Astrocyte (in vitro differentiated cells and primary cell): ENCODE results near the gene CLEC4M. TPM values are rescaled to one million over a fixed set of nuclear protein-coding genes. Genes with fewer than 3 reads are reported as not detected.
A peak's percentile ranks its signal among the peaks of the same experiment; 100 is the strongest.

Source experiments
- DNase-seq: peaks from one replicate; pipeline ENCODE4 v3.0.0-alpha.2; 2010; ENCODE audit warnings: low read depth
- FAIRE-seq: peaks from 2 replicates; lab custom pipeline; 2011; peaks lifted over from hg19 to GRCh38; lab: Jason Lieb, UNC
- H2AFZ ChIP-seq: 2 replicates; pipeline ENCODE4 v1.6.0; 2012; ENCODE audit warnings: low read depth, low read length, inconsistent platforms
- H3K27ac ChIP-seq: 2 replicates; pipeline ENCODE4 v1.5.1; 2011; ENCODE audit warnings: low read depth, low read length, inconsistent platforms
- H3K27me3 ChIP-seq: 2 replicates; pipeline ENCODE4 v1.6.0; 2011; ENCODE audit warnings: low read length, inconsistent platforms; ENCODE audit not compliant: insufficient read depth
- H3K36me3 ChIP-seq: 2 replicates; pipeline ENCODE4 v1.5.1; 2011; ENCODE audit warnings: low read length, inconsistent platforms; ENCODE audit not compliant: insufficient read depth
- H3K4me1 ChIP-seq: 2 replicates; pipeline ENCODE4 v1.5.1; 2011; ENCODE audit warnings: low read length, inconsistent platforms; ENCODE audit not compliant: insufficient read depth
- H3K4me2 ChIP-seq: 2 replicates; pipeline ENCODE4 v1.6.0; 2012; ENCODE audit warnings: low read length, inconsistent platforms
- H3K4me3 ChIP-seq: 2 replicates; pipeline ENCODE4 v1.5.1; 2011; ENCODE audit warnings: low read depth, mild to moderate bottlenecking, low read length, inconsistent platforms; ENCODE audit not compliant: insufficient read depth
- H3K79me2 ChIP-seq: 2 replicates; pipeline ENCODE4 v1.6.0; 2012; ENCODE audit warnings: mild to moderate bottlenecking, low read length, inconsistent platforms; ENCODE audit not compliant: insufficient read depth
- H3K9ac ChIP-seq: 2 replicates; pipeline ENCODE4 v1.6.0; 2012; ENCODE audit warnings: mild to moderate bottlenecking, low read length, inconsistent platforms
- H3K9me3 ChIP-seq: 2 replicates; pipeline ENCODE4 v1.5.1; 2012; ENCODE audit warnings: low read depth, mild to moderate bottlenecking, low read length, inconsistent platforms; ENCODE audit not compliant: insufficient read depth
- H4K20me1 ChIP-seq: 2 replicates; pipeline ENCODE4 v1.6.0; 2012; ENCODE audit warnings: low read length, inconsistent platforms; ENCODE audit not compliant: insufficient read depth
- H3K27ac Mint-ChIP-seq: one replicate; pipeline ENCODE4 v1.8.0; 2021; ENCODE audit warnings: mild to moderate bottlenecking, mixed read lengths; ENCODE audit not compliant: unreplicated experiment
- H3K27me3 Mint-ChIP-seq: one replicate; pipeline ENCODE4 v1.8.0; 2021; ENCODE audit warnings: low read depth, mixed read lengths; ENCODE audit not compliant: unreplicated experiment
- H3K36me3 Mint-ChIP-seq: one replicate; pipeline ENCODE4 v1.8.0; 2021; ENCODE audit warnings: low read depth, mixed read lengths; ENCODE audit not compliant: unreplicated experiment
- H3K4me1 Mint-ChIP-seq: one replicate; pipeline ENCODE4 v1.8.0; 2021; ENCODE audit warnings: low read depth, mixed read lengths; ENCODE audit not compliant: unreplicated experiment
- H3K4me3 Mint-ChIP-seq: one replicate; pipeline ENCODE4 v1.8.0; 2021; ENCODE audit warnings: mild to moderate bottlenecking, moderate library complexity, mixed read lengths; ENCODE audit not compliant: unreplicated experiment
- H3K9me3 Mint-ChIP-seq: one replicate; pipeline ENCODE4 v1.8.0; 2021; ENCODE audit warnings: mild to moderate bottlenecking, mixed read lengths; ENCODE audit not compliant: unreplicated experiment
- CTCF ChIP-seq: IDR thresholded peaks from 2 replicates; pipeline ENCODE4 v1.5.1; 2011; ENCODE audit warnings: low read depth, mild to moderate bottlenecking, inconsistent platforms, low read length, moderate library complexity; ENCODE audit not compliant: insufficient read depth
- EZH2 ChIP-seq: IDR thresholded peaks from 2 replicates; pipeline ENCODE4 v1.6.1; 2012; ENCODE audit warnings: mild to moderate bottlenecking, low read length, inconsistent platforms; ENCODE audit not compliant: insufficient read depth
- total RNA-seq: library from RNA; stranded (reverse); gene quantifications from 2 replicates; pipeline ENCODE4 v1.2.1, GENCODE V29; 2021

Gene CLEC4M
- total RNA-seq, 1 donor from 2014 or later: not detected

GRCh38 chr19:7725791-7726190 lies 37.3 kb upstream of the CLEC4M start:
- H3K9ac ChIP-seq: no peak overlapping the region
- peaks cover 65% of the 10 kb centered on the region for H3K27me3 Mint-ChIP-seq

GRCh38 chr19:7729211-7729610 lies 33.8 kb upstream of the CLEC4M start:
- Mint-ChIP-seq H3K27ac (no peak overlapping the region), H3K4me3 (no peak overlapping the region), H3K36me3 (no peaks in the 10 kb centered on the region), H3K9me3 (peaks cover 5% of the 10 kb centered on the region), H3K27me3 (peaks cover 64% of the 10 kb centered on the region), H3K4me1 (no peaks in the 10 kb centered on the region)
- Histone ChIP-seq H3K27ac (no peak overlapping the region), H3K4me2 (no peak overlapping the region), H2AFZ (no peak overlapping the region), H3K79me2 (no peaks in the 10 kb centered on the region), H3K9me3 (no peaks in the 10 kb centered on the region), H3K9ac (no peak overlapping the region), H3K4me1 (no peaks in the 10 kb centered on the region), H3K36me3 (no peaks in the 10 kb centered on the region), H3K4me3 (no peak overlapping the region), H4K20me1 (no peaks in the 10 kb centered on the region), H3K27me3 (peaks cover 16% of the 10 kb centered on the region)
- TF ChIP-seq CTCF: no peak
- TF ChIP-seq EZH2: no peak
- no peak for DNase-seq
- no peak for FAIRE-seq

More at GRCh38 chr19:7725791-7726190, 37.3 kb upstream of the CLEC4M start:
- Histone ChIP-seq H3K79me2 (no peaks in the 10 kb centered on the region), H3K4me1 (no peaks in the 10 kb centered on the region), H3K4me2 (no peak overlapping the region), H3K4me3 (no peak overlapping the region), H3K27ac (no peak overlapping the region), H3K27me3 (peaks cover 18% of the 10 kb centered on the region), H2AFZ (no peak overlapping the region), H3K9me3 (no peaks in the 10 kb centered on the region), H3K36me3 (no peaks in the 10 kb centered on the region), H4K20me1 (no peaks in the 10 kb centered on the region)
- H3K9me3 Mint-ChIP-seq: peaks cover 5% of the 10 kb centered on the region
- no peak for FAIRE-seq
- TF ChIP-seq CTCF (no peak), EZH2 (no peak)
- no peak for DNase-seq
- H3K27ac Mint-ChIP-seq: no peak overlapping the region
- H3K36me3 Mint-ChIP-seq: no peaks in the 10 kb centered on the region
- no peaks in the 10 kb centered on the region for H3K4me1 Mint-ChIP-seq
- no peak overlapping the region for H3K4me3 Mint-ChIP-seq

GRCh38 chr19:7729831-7730285 lies 33.2 kb upstream of the CLEC4M start:
- Histone ChIP-seq H3K9ac (no peak overlapping the region), H3K79me2 (no peaks in the 10 kb centered on the region), H3K36me3 (no peaks in the 10 kb centered on the region), H2AFZ (no peak overlapping the region), H3K4me2 (no peak overlapping the region), H3K27me3 (peaks cover 17% of the 10 kb centered on the region), H3K9me3 (no peaks in the 10 kb centered on the region), H4K20me1 (no peaks in the 10 kb centered on the region), H3K4me1 (no peaks in the 10 kb centered on the region), H3K27ac (no peak overlapping the region), H3K4me3 (no peak overlapping the region)
- peaks cover 64% of the 10 kb centered on the region for H3K27me3 Mint-ChIP-seq
- no peak overlapping the region for H3K4me3 Mint-ChIP-seq
- DNase-seq (no peak), FAIRE-seq (no peak)
- no peak overlapping the region for H3K27ac Mint-ChIP-seq
- no peaks in the 10 kb centered on the region for H3K4me1 Mint-ChIP-seq
- peaks cover 5% of the 10 kb centered on the region for H3K9me3 Mint-ChIP-seq
- TF ChIP-seq CTCF (no peak), EZH2 (peak; percentile 29)
- H3K36me3 Mint-ChIP-seq: no peaks in the 10 kb centered on the region
